ACHN (cell line): ENCODE data around the gene ZNF653.
"Not testable (repeated sequence)": the region's sequence is repeated elsewhere in the genome, so short reads cannot be mapped to it uniquely, and the experiment has no call there.

Source experiments
- DNase-seq: peaks from one replicate; pipeline ENCODE4 v3.0.0-alpha.2; 2015
- in situ Hi-C: cut with HindIII; loops from 2 replicates; pipeline ENCODE4 v1.10.0; 2017; ENCODE audit warnings: low sequenced_read_pairs, low pct_ligation_motif_present, low pct_unique_long_range_greater_than_20kb

ZNF653 gene

GRCh38 chr19:11447347-11448262, 58.0 kb downstream of the ZNF653 start:
- in situ Hi-C loops = no loop called here
- no peak for DNase-seq

- in situ Hi-C loops = no loop called here
- DNase-seq = peak; percentile 46
Observed at GRCh38 chr19:11446652-11447301, 58.9 kb downstream of the ZNF653 start.

- DNase-seq = no peak
- in situ Hi-C loops = no loop called here
Observed at GRCh38 chr19:11446271-11446651, 59.4 kb downstream of the ZNF653 start.

GRCh38 chr19:11445141-11445540, 60.5 kb downstream of the ZNF653 start:
- DNase-seq = no peak
- in situ Hi-C loops = no loop called here

GRCh38 chr19:11444059-11444458, 61.6 kb downstream of the ZNF653 start:
- DNase-seq = no peak
- in situ Hi-C loops = no loop called here

GRCh38 chr19:11437955-11438354, 67.7 kb downstream of the ZNF653 start:
- DNase-seq = no peak
- in situ Hi-C loops = no loop called here

GRCh38 chr19:11435833-11436313, 69.8 kb downstream of the ZNF653 start:
- peak; percentile 23 for DNase-seq
- in situ Hi-C loops = no loop called here

- peak; percentile 99 for DNase-seq
- in situ Hi-C loops = no loop called here
Observed at GRCh38 chr19:11435057-11435832, 70.4 kb downstream of the ZNF653 start, which contains the start of the genes ODAD3 and PRKCSH. Gene ODAD3 (minus strand): TSS chr19:11435121. CDS start chr19:11435016, 105 bp downstream. Gene PRKCSH (plus strand): TSS chr19:11435635. CDS start chr19:11436118, 483 bp downstream.

- no peak for DNase-seq
- in situ Hi-C loops = no loop called here
Observed at GRCh38 chr19:11434703-11435056, 71.0 kb downstream of the ZNF653 start.

GRCh38 chr19:11433526-11433925, 72.1 kb downstream of the ZNF653 start:
- in situ Hi-C loops = not testable (repeated sequence)

More at GRCh38 chr19:11433526-11433925, 72.1 kb downstream of the ZNF653 start:
- not testable (repeated sequence) for DNase-seq
